ENCODE results near the gene ANKRD39.

ANKRD39 gene

DNA sequence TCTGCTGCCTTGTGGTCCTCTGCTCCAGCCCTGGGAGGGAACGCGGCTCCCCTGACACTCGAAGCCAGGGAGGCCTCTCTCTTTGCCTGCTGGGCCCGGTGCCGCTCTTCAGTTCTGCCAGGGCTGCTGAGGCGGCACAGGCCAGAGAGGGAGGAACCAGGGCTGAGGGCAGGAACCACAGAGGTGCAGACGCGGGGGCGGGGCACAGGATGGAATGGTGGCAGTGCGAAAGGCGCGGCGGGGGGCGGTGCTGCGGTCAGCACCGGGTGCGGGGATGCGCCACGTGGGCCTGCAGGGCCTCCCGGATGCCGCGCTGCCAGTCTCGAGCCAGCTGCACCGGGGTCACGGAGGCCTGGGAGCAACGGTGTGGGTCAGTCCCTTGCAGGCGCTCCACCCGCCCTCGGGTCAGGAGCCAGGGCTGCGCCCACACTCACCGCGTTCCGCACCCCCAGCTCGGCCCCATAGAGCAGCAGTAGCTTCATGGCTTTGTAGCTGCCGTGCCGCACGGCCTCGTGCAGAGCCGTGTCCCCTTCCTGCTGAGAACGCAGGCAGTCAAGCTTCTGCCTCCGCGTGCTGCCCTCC lies 18.4 kb downstream of the ANKRD39 start:
- Histone ChIP-seq H3K9ac (ENCODE audit: low read length) (peak overlapping the region; percentile 39), H3K27me3 (ENCODE audit: control insufficient read depth, insufficient read depth, low read length) (no peaks in the 10 kb centered on the region), H3K9me3 (ENCODE audit: control insufficient read depth, low read length) (no peaks in the 10 kb centered on the region), H3K36me3 (ENCODE audit: control insufficient read depth, insufficient read depth, low read length) (no peaks in the 10 kb centered on the region), H3K4me1 (ENCODE audit: control insufficient read depth, insufficient read depth, low read length) (peaks cover 14% of the 10 kb centered on the region), H3K4me3 (ENCODE audit: low read length) (no peak overlapping the region)

DNA sequence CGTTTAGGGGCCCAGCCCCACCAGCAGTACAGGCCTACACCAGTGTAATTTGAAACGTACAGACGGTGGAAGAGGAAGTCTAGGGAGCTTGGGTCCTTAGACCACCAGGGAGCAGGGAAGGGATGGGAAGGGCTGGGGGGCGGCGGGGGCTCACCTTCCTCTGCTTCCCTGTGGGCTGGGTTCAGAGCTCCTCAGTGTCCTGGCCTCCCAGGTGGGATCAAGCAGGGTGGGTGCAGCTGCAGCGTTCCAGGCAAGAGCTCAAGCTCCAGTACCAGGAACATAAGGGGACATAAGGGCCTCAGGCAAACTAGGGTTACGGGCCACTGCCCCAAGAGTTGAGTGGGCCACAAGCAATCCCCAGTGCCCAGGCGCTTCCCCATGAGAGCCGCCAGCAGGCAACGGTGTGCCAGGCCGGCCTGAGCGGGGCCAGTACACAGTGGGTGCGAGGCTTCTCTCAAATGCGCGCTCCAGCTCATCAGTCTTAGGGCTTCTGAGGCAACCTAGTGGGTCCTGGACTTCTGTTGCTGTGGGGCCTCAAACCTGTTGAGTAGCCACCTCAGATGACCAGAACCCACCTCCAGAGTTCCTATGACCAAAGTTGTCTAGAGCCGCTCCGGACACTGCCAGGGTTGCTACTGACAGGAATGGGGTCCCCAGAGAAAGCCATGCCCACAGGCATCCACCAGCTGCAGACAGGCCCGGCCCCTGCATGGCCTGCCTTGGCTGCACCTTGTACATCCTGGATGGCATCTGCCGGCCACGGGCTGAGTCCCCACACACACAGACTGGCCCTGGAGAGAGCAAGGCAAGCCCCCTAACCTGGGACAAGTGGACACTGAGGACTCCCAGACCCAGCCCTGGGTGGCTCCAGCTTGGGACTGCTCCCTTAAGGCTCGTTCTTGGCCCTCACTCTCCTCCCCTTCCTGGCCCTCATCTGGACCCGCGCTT lies 19.2 kb downstream of the ANKRD39 start:
- peaks cover 14% of the 10 kb centered on the region for H3K4me1 ChIP-seq (ENCODE audit: control insufficient read depth, insufficient read depth, low read length)
- no peaks in the 10 kb centered on the region for H3K27me3 ChIP-seq (ENCODE audit: control insufficient read depth, insufficient read depth, low read length)
- H3K36me3 ChIP-seq (ENCODE audit: control insufficient read depth, insufficient read depth, low read length), result no peaks in the 10 kb centered on the region
- peak overlapping the region; percentile 39 for H3K9ac ChIP-seq (ENCODE audit: low read length)
- H3K9me3 ChIP-seq (ENCODE audit: control insufficient read depth, low read length), result no peaks in the 10 kb centered on the region
- H3K4me3 ChIP-seq (ENCODE audit: low read length), result no peak overlapping the region

DNA sequence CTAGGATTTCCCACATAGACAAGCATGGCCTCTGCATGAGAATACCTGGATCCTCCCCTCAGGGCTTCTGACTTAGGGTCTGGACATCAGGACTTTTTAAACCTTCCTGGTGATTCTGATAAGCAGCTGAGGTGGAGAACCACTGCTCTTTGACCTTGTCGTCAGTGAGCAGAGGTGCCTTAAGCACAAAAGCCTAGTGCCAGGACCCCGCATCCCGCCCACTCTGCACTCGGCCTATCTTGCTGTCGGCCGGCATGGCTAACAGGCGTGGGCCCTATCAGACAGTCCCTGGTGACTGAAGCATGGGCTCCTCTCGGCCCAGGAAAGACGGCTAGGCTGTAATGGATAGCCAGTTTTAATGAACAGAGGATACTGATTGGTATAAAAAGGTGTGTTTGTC lies 20.2 kb downstream of the ANKRD39 start:
- no peaks in the 10 kb centered on the region for H3K9me3 ChIP-seq (ENCODE audit: control insufficient read depth, low read length)
- peaks cover 22% of the 10 kb centered on the region for H3K4me1 ChIP-seq (ENCODE audit: control insufficient read depth, insufficient read depth, low read length)
- H3K36me3 ChIP-seq (ENCODE audit: control insufficient read depth, insufficient read depth, low read length), result no peaks in the 10 kb centered on the region
- H3K27me3 ChIP-seq (ENCODE audit: control insufficient read depth, insufficient read depth, low read length), result no peaks in the 10 kb centered on the region
- no peak overlapping the region for H3K4me3 ChIP-seq (ENCODE audit: low read length)
- no peak overlapping the region for H3K9ac ChIP-seq (ENCODE audit: low read length)

DNA sequence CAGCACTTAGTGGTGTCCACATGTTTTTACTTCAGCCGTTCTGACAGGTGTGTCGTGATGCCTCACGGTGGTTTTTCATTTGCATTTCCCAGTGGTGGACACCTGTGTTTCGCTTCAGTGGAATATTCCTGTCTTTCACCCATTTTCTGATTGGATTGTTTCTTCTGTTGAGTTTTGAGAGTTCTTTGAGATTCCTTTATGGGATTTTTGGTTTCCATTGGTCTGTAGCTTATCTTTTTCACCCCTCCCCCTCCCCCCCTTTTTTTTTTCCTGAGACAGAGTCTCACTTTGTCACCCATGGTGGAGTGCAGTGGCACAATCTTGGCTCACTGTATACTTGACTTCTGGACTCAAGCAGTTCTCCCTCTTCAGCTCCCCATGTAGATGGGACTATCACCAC lies 22.0 kb downstream of the ANKRD39 start:
- H3K27me3 ChIP-seq (ENCODE audit: control insufficient read depth, insufficient read depth, low read length), result no peaks in the 10 kb centered on the region
- no peaks in the 10 kb centered on the region for H3K9me3 ChIP-seq (ENCODE audit: control insufficient read depth, low read length)
- no peak overlapping the region for H3K9ac ChIP-seq (ENCODE audit: low read length)
- H3K4me3 ChIP-seq (ENCODE audit: low read length), result no peak overlapping the region
- H3K4me1 ChIP-seq (ENCODE audit: control insufficient read depth, insufficient read depth, low read length), result peaks cover 33% of the 10 kb centered on the region
- H3K36me3 ChIP-seq (ENCODE audit: control insufficient read depth, insufficient read depth, low read length), result no peaks in the 10 kb centered on the region

DNA sequence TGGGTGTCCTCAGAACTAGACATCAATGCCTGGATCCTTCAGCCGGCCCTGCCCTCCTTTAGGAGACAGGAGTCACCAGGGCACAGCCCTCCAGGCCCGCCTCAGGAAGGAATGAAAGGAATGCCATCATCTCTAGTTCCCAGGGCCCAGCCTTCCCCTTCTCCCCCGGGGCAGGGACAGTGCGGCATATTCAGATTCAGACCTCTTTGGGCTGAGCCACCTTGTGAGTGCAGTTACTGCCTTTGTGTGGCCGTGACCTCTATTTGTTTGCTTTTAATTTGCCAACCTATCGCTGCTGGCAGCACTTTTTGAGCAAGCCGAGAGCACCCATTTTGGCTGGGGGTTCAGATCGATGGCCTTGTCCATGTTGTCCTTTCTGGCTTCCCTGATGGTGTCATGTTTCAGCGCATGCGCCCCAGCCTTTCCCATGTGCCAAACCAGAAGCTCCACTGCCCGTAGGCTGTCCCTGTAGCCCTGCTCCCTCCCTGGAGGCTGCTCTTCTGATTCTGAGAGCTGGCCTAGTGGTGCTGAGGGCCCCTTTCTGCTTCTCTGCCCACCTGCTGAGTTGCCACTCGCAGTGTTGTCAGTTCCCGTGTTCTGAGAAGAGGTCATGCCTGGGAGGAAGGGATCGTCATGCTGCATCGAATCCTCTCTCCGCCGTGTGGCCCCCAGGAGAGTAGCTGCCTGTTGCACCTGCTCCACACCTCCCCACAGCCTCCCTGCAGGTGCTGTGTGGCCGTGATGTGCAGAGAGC lies 24.9 kb downstream of the ANKRD39 start:
- Histone ChIP-seq H3K9me3 (ENCODE audit: control insufficient read depth, low read length) (no peaks in the 10 kb centered on the region), H3K4me3 (ENCODE audit: low read length) (no peak overlapping the region), H3K27me3 (ENCODE audit: control insufficient read depth, insufficient read depth, low read length) (no peaks in the 10 kb centered on the region), H3K9ac (ENCODE audit: low read length) (no peak overlapping the region), H3K36me3 (ENCODE audit: control insufficient read depth, insufficient read depth, low read length) (peaks cover 16% of the 10 kb centered on the region), H3K4me1 (ENCODE audit: control insufficient read depth, insufficient read depth, low read length) (peaks cover 19% of the 10 kb centered on the region)

DNA sequence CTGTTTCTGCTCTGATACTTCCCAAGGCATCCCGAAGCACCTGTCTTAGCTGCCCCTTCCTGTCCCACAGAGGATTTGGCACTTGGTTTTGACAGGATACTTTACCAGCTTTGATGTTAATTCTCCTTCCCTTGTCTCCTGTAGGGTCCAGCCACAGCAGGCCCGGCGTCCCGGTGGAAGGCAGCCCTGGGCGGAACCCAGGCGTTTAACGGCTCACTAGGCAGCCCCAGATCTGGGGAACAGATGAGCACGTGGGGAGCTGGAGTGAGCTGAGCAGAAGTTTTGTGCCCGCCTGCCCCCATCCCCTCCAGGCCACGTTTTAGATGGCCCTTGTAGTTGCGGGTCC lies 25.4 kb downstream of the ANKRD39 start:
- peaks cover 22% of the 10 kb centered on the region for H3K36me3 ChIP-seq (ENCODE audit: control insufficient read depth, insufficient read depth, low read length)
- H3K4me1 ChIP-seq (ENCODE audit: control insufficient read depth, insufficient read depth, low read length), result peaks cover 19% of the 10 kb centered on the region
- no peaks in the 10 kb centered on the region for H3K9me3 ChIP-seq (ENCODE audit: control insufficient read depth, low read length)
- H3K27me3 ChIP-seq (ENCODE audit: control insufficient read depth, insufficient read depth, low read length), result no peaks in the 10 kb centered on the region
- H3K9ac ChIP-seq (ENCODE audit: low read length), result no peak overlapping the region
- no peak overlapping the region for H3K4me3 ChIP-seq (ENCODE audit: low read length)

DNA sequence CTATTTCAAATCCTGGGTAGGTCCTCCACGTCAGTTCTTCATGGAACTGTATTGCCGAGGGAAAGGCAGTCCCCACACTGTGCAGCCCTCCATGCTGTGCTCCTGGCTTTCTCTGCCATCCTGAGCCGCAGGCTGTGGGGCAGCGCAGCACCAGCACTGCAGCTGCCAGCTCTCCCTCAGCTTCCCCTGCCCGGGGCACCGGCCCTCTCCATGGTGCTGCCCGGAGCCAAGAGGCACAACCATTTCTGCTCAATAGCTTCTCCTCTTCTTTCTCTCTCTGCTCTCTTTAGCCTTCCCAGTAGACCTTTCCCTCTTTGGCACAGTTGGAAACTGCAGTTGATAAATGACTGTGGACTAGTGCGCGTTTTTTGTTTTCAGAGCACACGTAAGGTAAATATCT lies 26.1 kb downstream of the ANKRD39 start:
- peaks cover 22% of the 10 kb centered on the region for H3K36me3 ChIP-seq (ENCODE audit: control insufficient read depth, insufficient read depth, low read length)
- H3K4me3 ChIP-seq (ENCODE audit: low read length), result no peak overlapping the region
- H3K9ac ChIP-seq (ENCODE audit: low read length), result no peak overlapping the region

DNA sequence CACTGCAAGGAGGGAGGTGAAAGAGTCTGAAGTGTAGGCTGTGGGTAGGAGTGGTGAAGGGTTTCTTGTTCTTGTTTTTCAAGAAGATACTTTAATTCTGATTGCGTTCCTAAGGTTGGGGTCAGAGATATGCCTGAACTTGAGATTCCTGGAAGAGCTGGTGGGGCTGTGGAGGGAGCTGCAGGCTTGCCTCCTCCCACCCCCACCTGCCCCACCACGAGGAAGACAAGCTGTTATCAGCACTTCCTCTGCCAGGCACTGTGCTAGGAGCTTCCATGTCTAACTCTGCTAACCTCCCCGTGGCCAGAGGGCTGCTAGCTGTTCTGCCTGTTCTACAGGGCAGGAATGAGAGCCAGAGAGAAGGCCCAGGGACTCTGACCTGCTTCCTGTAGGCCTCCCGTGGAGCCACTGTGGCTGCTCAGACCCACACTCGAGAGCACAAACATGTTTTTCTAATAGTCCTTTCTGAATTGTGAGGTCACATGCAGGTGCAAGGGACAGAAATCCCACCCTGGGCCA lies 27.7 kb downstream of the ANKRD39 start:
- H3K36me3 ChIP-seq (ENCODE audit: control insufficient read depth, insufficient read depth, low read length), result peaks cover 22% of the 10 kb centered on the region
- no peaks in the 10 kb centered on the region for H3K27me3 ChIP-seq (ENCODE audit: control insufficient read depth, insufficient read depth, low read length)
- peaks cover 19% of the 10 kb centered on the region for H3K4me1 ChIP-seq (ENCODE audit: control insufficient read depth, insufficient read depth, low read length)
- no peak overlapping the region for H3K4me3 ChIP-seq (ENCODE audit: low read length)
- no peak overlapping the region for H3K9ac ChIP-seq (ENCODE audit: low read length)
- no peaks in the 10 kb centered on the region for H3K9me3 ChIP-seq (ENCODE audit: control insufficient read depth, low read length)

More for the DNA sequence above, 26.1 kb downstream of the ANKRD39 start:
- Histone ChIP-seq H3K9me3 (ENCODE audit: control insufficient read depth, low read length) (no peaks in the 10 kb centered on the region), H3K27me3 (ENCODE audit: control insufficient read depth, insufficient read depth, low read length) (no peaks in the 10 kb centered on the region), H3K4me1 (ENCODE audit: control insufficient read depth, insufficient read depth, low read length) (peaks cover 19% of the 10 kb centered on the region)

DNA sequence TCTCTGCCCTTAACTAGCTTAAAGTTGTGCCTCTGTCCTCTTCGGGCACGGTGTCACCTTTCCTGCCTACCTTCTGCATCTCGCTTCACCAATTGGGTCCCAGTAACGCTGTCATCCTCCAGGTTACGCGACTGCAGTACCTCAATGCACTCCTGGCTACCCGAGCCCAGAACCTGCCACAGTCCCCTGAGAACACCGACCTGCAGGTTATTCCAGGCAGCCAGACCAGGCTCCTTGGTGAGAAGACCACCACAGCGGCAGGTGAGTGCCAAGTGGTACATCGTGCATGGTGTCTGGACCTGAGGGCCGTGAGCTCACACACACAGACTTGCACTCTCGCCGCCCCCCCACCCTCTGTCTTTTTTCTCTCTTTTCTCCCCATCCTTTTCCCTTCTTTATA lies 28.9 kb downstream of the ANKRD39 start:
- no peak overlapping the region for H3K9ac ChIP-seq (ENCODE audit: low read length)

DNA sequence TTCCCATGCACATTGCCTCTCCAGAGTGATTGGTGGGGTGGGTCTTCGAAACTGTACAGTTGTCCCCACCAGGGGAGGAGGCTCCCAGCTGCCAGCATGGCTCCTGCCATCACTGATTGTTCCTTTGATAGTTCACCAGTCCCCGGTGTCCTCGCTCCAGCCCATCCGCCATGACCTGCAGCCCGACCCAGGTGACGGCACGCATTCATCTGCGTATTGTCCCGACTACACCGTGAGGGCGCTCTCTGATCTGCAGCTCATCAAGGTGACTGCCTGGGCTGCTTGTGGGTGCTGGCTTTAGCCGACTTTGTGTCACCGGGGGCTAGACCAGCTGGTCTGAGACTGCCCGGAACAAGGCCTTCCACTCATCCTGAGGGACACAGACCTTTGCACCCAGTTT lies 29.4 kb downstream of the ANKRD39 start:
- H3K4me3 ChIP-seq (ENCODE audit: low read length), result no peak overlapping the region
- no peak overlapping the region for H3K9ac ChIP-seq (ENCODE audit: low read length)
- H3K36me3 ChIP-seq (ENCODE audit: control insufficient read depth, insufficient read depth, low read length), result peaks cover 22% of the 10 kb centered on the region
- H3K4me1 ChIP-seq (ENCODE audit: control insufficient read depth, insufficient read depth, low read length), result peaks cover 28% of the 10 kb centered on the region
- no peaks in the 10 kb centered on the region for H3K27me3 ChIP-seq (ENCODE audit: control insufficient read depth, insufficient read depth, low read length)
- H3K9me3 ChIP-seq (ENCODE audit: control insufficient read depth, low read length), result no peaks in the 10 kb centered on the region

More for the DNA sequence above, 28.9 kb downstream of the ANKRD39 start:
- Histone ChIP-seq H3K9me3 (ENCODE audit: control insufficient read depth, low read length) (no peaks in the 10 kb centered on the region), H3K36me3 (ENCODE audit: control insufficient read depth, insufficient read depth, low read length) (peaks cover 22% of the 10 kb centered on the region), H3K4me1 (ENCODE audit: control insufficient read depth, insufficient read depth, low read length) (peaks cover 26% of the 10 kb centered on the region), H3K27me3 (ENCODE audit: control insufficient read depth, insufficient read depth, low read length) (no peaks in the 10 kb centered on the region), H3K4me3 (ENCODE audit: low read length) (no peak overlapping the region)

DNA sequence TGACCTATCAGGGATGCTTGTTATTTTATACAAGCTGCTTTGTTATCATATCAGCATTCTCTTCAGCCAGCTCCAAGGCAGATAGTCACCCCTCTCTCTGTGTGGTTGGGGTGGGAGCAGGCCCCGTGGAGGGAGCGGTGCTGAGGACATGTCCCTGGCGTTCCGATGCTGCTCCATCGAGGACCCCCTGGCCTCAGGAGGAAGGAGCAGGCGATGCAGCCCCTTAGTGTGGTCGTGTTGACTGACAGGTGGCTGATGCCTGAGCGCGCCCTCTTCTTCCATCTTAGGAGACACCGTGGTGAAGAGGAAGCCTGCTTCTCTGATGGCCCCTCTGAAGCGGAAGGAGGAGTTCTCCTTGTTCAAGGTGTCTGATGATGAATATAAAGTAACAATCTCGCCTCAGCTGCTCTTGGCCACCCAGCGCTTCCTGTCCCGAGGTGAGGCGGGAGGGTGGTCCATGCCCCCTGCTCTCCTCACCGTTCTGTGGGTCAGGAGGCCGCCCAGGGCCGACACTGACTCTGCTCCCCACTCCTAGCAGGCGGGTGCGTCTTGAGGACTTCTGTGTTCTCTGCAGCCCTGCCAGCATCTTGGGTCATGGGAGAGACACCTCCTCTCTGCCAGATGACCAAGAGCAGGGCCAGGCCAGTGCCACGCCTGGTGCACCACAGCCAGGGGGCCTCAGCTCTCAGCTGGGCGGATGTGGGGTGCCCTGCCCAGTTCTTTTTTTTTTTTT lies 31.1 kb downstream of the ANKRD39 start:
- peaks cover 22% of the 10 kb centered on the region for H3K36me3 ChIP-seq (ENCODE audit: control insufficient read depth, insufficient read depth, low read length)
- peaks cover 11% of the 10 kb centered on the region for H3K4me1 ChIP-seq (ENCODE audit: control insufficient read depth, insufficient read depth, low read length)
- H3K9me3 ChIP-seq (ENCODE audit: control insufficient read depth, low read length), result no peaks in the 10 kb centered on the region
- H3K27me3 ChIP-seq (ENCODE audit: control insufficient read depth, insufficient read depth, low read length), result no peaks in the 10 kb centered on the region
- no peak overlapping the region for H3K9ac ChIP-seq (ENCODE audit: low read length)
- no peak overlapping the region for H3K4me3 ChIP-seq (ENCODE audit: low read length)
